WTC11 (cell line): ENCODE data around the gene ETV1.

Experiments
- CBFB ChIP-seq: sonication (generic); formaldehyde crosslinking; IDR thresholded peaks from 2 replicates; pipeline ENCODE4 v1.8.1; 2022; ENCODE audit warnings: mild to moderate bottlenecking, low read depth, missing genetic modification reagents
- FOXK1 ChIP-seq: sonication (generic); formaldehyde crosslinking; IDR thresholded peaks from 2 replicates; pipeline ENCODE4 v1.8.0; 2022; ENCODE audit warnings: mild to moderate bottlenecking, moderate library complexity, missing genetic modification reagents
- HMGA2 ChIP-seq: fragments of 250-450 bp; sonication (Bioruptor Pico); IDR thresholded peaks from 2 replicates; pipeline ENCODE4 v1.4.0; 2021; ENCODE audit warnings: mild to moderate bottlenecking, moderate library complexity
- ZBTB21 ChIP-seq: sonication (generic); formaldehyde crosslinking; IDR thresholded peaks from 2 replicates; pipeline ENCODE4 v1.8.1; 2023; ENCODE audit warnings: mild to moderate bottlenecking, missing genetic modification reagents, borderline replicate concordance
- ZNF138 ChIP-seq: sonication (generic); formaldehyde crosslinking; conservative IDR thresholded peaks from 2 replicates; pipeline ENCODE4 v1.8.1; 2022; ENCODE audit warnings: mild to moderate bottlenecking, moderate library complexity, missing genetic modification reagents
- ZNF232 ChIP-seq: sonication (generic); formaldehyde crosslinking; IDR thresholded peaks from 2 replicates; pipeline ENCODE4 v1.8.0; 2022; ENCODE audit warnings: mild to moderate bottlenecking, missing genetic modification reagents
- TF ChIP-seq, protein P1 (sequence below): fragments of 200-600 bp; IDR thresholded peaks from 2 replicates; pipeline ENCODE4 v1.8.0; 2022; ENCODE audit warnings: antibody characterized with exemption
- TF ChIP-seq, protein P2 (sequence below): sonication (generic); formaldehyde crosslinking; IDR thresholded peaks from 2 replicates; pipeline ENCODE4 v1.8.0; 2022; ENCODE audit warnings: mild to moderate bottlenecking, missing genetic modification reagents
- TF ChIP-seq, protein P3 (sequence below): sonication (generic); formaldehyde crosslinking; IDR thresholded peaks from 2 replicates; pipeline ENCODE4 v1.8.0; 2022; ENCODE audit warnings: mild to moderate bottlenecking, missing genetic modification reagents

DNA sequence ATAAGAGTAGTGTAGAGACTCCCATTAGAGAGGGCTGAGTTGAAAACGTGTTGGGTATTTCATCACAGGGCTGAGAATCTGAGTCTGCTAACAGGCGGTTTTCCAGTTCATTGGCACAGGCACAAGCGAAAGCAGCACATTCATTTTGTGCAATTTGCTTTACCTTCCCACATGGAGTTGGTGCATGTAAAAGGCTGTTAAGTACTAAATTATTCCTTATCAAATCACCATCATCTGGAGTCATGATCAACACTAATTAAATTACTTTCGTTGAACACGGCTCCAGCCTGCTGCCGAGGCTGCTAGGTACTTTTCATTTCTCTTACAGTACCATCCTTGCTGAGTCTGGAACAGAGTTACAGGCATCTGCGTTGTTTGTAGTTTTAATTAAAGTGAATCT lies 43.8 kb downstream of the ETV1 start:
- TF ChIP-seq FOXK1 (CRISPR knock-in tag) (no peak), CBFB (CRISPR knock-in tag) (no peak), ZNF138 (CRISPR knock-in tag) (no peak), HMGA2 (no peak), ZNF232 (CRISPR knock-in tag) (no peak), ZBTB21 (CRISPR knock-in tag) (no peak)
- TF ChIP-seq, protein P1, sequence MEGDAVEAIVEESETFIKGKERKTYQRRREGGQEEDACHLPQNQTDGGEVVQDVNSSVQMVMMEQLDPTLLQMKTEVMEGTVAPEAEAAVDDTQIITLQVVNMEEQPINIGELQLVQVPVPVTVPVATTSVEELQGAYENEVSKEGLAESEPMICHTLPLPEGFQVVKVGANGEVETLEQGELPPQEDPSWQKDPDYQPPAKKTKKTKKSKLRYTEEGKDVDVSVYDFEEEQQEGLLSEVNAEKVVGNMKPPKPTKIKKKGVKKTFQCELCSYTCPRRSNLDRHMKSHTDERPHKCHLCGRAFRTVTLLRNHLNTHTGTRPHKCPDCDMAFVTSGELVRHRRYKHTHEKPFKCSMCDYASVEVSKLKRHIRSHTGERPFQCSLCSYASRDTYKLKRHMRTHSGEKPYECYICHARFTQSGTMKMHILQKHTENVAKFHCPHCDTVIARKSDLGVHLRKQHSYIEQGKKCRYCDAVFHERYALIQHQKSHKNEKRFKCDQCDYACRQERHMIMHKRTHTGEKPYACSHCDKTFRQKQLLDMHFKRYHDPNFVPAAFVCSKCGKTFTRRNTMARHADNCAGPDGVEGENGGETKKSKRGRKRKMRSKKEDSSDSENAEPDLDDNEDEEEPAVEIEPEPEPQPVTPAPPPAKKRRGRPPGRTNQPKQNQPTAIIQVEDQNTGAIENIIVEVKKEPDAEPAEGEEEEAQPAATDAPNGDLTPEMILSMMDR, result no peak
- TF ChIP-seq, protein P2, sequence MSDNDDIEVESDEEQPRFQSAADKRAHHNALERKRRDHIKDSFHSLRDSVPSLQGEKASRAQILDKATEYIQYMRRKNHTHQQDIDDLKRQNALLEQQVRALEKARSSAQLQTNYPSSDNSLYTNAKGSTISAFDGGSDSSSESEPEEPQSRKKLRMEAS, result no peak
- TF ChIP-seq, protein P3, sequence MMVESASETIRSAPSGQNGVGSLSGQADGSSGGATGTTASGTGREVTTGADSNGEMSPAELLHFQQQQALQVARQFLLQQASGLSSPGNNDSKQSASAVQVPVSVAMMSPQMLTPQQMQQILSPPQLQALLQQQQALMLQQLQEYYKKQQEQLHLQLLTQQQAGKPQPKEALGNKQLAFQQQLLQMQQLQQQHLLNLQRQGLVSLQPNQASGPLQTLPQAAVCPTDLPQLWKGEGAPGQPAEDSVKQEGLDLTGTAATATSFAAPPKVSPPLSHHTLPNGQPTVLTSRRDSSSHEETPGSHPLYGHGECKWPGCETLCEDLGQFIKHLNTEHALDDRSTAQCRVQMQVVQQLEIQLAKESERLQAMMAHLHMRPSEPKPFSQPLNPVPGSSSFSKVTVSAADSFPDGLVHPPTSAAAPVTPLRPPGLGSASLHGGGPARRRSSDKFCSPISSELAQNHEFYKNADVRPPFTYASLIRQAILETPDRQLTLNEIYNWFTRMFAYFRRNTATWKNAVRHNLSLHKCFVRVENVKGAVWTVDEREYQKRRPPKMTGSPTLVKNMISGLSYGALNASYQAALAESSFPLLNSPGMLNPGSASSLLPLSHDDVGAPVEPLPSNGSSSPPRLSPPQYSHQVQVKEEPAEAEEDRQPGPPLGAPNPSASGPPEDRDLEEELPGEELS (CRISPR knock-in tag), result no peak
